Colonic mucosa (tissue), 4 donors: ENCODE data around the gene SPTLC3. TPM values are rescaled to one million over a fixed set of nuclear protein-coding genes. Genes with fewer than 3 reads are reported as not detected.

ENCODE experiments used
- DNase-seq: peaks from one replicate; pipeline ENCODE4 v3.0.0-alpha.2; 2020
- H3K27ac ChIP-seq: fragments of 200-600 bp; one replicate; pipeline ENCODE4 v1.8.0; 2021
- H3K27me3 ChIP-seq: fragments of 200-600 bp; one replicate; pipeline ENCODE4 v1.8.0; 2021
- H3K36me3 ChIP-seq: fragments of 200-600 bp; one replicate; pipeline ENCODE4 v1.8.0; 2021
- H3K4me1 ChIP-seq: fragments of 200-600 bp; one replicate; pipeline ENCODE4 v1.8.0; 2021; ENCODE audit warnings: mild to moderate bottlenecking
- H3K4me3 ChIP-seq: fragments of 200-600 bp; one replicate; pipeline ENCODE4 v1.8.0; 2021
- H3K9ac ChIP-seq, 2 donors: one replicate each; pipeline ENCODE4 v1.7.0; 2013; ENCODE audit warnings: control low read depth in 2 of 2, low read depth in 2 of 2, low read length in 2 of 2
- H3K9me3 ChIP-seq: fragments of 200-600 bp; one replicate; pipeline ENCODE4 v1.8.0; 2021
- CTCF ChIP-seq: fragments of 200-600 bp; IDR thresholded peaks from one replicate; pipeline ENCODE4 v1.8.0; 2022; ENCODE audit warnings: antibody characterized with exemption, mild to moderate bottlenecking
- intact Hi-C: fragments of 100-400 bp; cut with DNase I; formaldehyde crosslinking; loops from one replicate; pipeline ENCODE4 v1.14.1; 2022
- total RNA-seq, 2 donors: library from RNA; stranded (reverse); fragmentation: NEBNext Ultra II Directional in 1 of 2; extraction: Animal tissue kit (Norgen Biotek cat#: 25700) in 1 of 2; gene quantifications; one replicate each; pipeline ENCODE4 v1.2.1, GENCODE V29; 2021
- donor health status: healthy.
- donor health status: DM: no; HTN: no; CAD: no.
- donor health status: DM: no; HTN: no; CAD: no.

The SPTLC3 gene
- total RNA-seq, 2 donors from 2014 or later: 7.0 to 12.5 TPM

GRCh38 chr20:13105864-13106457 lies 97.2 kb downstream of the SPTLC3 start:
- H3K27me3 ChIP-seq: no peaks in the 10 kb centered on the region
- H3K4me3 ChIP-seq: no peak overlapping the region
- peak; percentile 55 for TF ChIP-seq CTCF
- no peaks in the 10 kb centered on the region for H3K36me3 ChIP-seq
- no peak overlapping the region for H3K9ac ChIP-seq
- no peak overlapping the region for H3K27ac ChIP-seq
- no peaks in the 10 kb centered on the region for H3K9me3 ChIP-seq
- no peaks in the 10 kb centered on the region for H3K4me1 ChIP-seq
- intact Hi-C loops: loop anchor here (2.0 to 5.0 kb wide), 2 partner anchors 135 to 179 kb away; no protein-coding TSS in a partner anchor
- no peak for DNase-seq

GRCh38 chr20:13109658-13110057 lies 100.9 kb downstream of the SPTLC3 start:
- intact Hi-C loops: loop anchor here (5.0 to 10.0 kb wide), 3 partner anchors 182 to 645 kb away; no protein-coding TSS in a partner anchor
- H3K4me1 ChIP-seq: no peaks in the 10 kb centered on the region
- H3K9me3 ChIP-seq: no peaks in the 10 kb centered on the region
- no peak for DNase-seq
- no peak for TF ChIP-seq CTCF
- H3K9ac ChIP-seq: no peak overlapping the region
- no peak overlapping the region for H3K27ac ChIP-seq
- no peaks in the 10 kb centered on the region for H3K36me3 ChIP-seq
- H3K27me3 ChIP-seq: no peaks in the 10 kb centered on the region
- H3K4me3 ChIP-seq: no peak overlapping the region

- Histone ChIP-seq H3K9ac (no peak overlapping the region), H3K4me3 (no peak overlapping the region), H3K27ac (no peak overlapping the region), H3K4me1 (no peaks in the 10 kb centered on the region), H3K9me3 (no peaks in the 10 kb centered on the region), H3K36me3 (no peaks in the 10 kb centered on the region), H3K27me3 (no peaks in the 10 kb centered on the region)
- intact Hi-C loops: loop anchor here (10.0 kb wide), 2 partner anchors 434 to 644 kb away; no protein-coding TSS in a partner anchor
- no peak for DNase-seq
- TF ChIP-seq CTCF: no peak
Measured at GRCh38 chr20:13110796-13111195, 102.0 kb downstream of the SPTLC3 start.

- no peaks in the 10 kb centered on the region for H3K4me1 ChIP-seq
- H3K4me3 ChIP-seq: no peak overlapping the region
- no peaks in the 10 kb centered on the region for H3K9me3 ChIP-seq
- intact Hi-C loops: loop anchor here (10.0 kb wide), 2 partner anchors 433 to 643 kb away; no protein-coding TSS in a partner anchor
- no peak overlapping the region for H3K9ac ChIP-seq
- H3K27ac ChIP-seq: no peak overlapping the region
- H3K27me3 ChIP-seq: no peaks in the 10 kb centered on the region
- DNase-seq: no peak
- no peaks in the 10 kb centered on the region for H3K36me3 ChIP-seq
- no peak for TF ChIP-seq CTCF
Measured at GRCh38 chr20:13111249-13111911, 102.6 kb downstream of the SPTLC3 start.

- no peak overlapping the region for H3K27ac ChIP-seq
- H3K4me3 ChIP-seq: no peak overlapping the region
- H3K9ac ChIP-seq: no peak overlapping the region
- intact Hi-C loops: loop anchor here (10.0 kb wide), 2 partner anchors 431 to 641 kb away; no protein-coding TSS in a partner anchor
- no peaks in the 10 kb centered on the region for H3K9me3 ChIP-seq
- H3K4me1 ChIP-seq: no peaks in the 10 kb centered on the region
- no peaks in the 10 kb centered on the region for H3K36me3 ChIP-seq
- no peaks in the 10 kb centered on the region for H3K27me3 ChIP-seq
- no peak for TF ChIP-seq CTCF
- no peak for DNase-seq
Measured at GRCh38 chr20:13113731-13114130, 105.0 kb downstream of the SPTLC3 start.
